A549 (cell line): Measurements from ENCODE around the gene MPP2. TPM values are rescaled to one million over a fixed set of nuclear protein-coding genes. Genes with fewer than 3 reads are reported as not detected.

Experiments used
- ATAC-seq, 2 experiments: fragments of 200-7000 bp in 1 of 2; fragments of >200 bp in 1 of 2; cut with Nextera tagmentation in 1 of 2; cut with Tn5 transposase in 1 of 2; 3 replicates each; pipeline versions ENCODE4 v1.8.0 to v1.9.1; 2018 to 2020; ENCODE audit warnings: mild to moderate bottlenecking in 1 of 2, moderate library complexity in 1 of 2
- CTCF ChIA-PET: fragments of 300-600 bp; sonication (Branson Sonifier 250); formaldehyde crosslinking; extraction: SDS; loops from one replicate; lab custom pipeline; 2021; ENCODE audit warnings: antibody characterized with exemption, inconsistent platforms; lab: Yijun Ruan, JAX
- POLR2A ChIA-PET: fragments of 350-600 bp; formaldehyde crosslinking; extraction: SDS; loops from one replicate; lab custom pipeline; 2021; ENCODE audit warnings: antibody characterized with exemption, inconsistent platforms; lab: Yijun Ruan, JAX
- DNase-seq, 2 experiments: peaks; one replicate each; pipeline versions ENCODE4 v3.0.0 to v3.0.0-alpha.2; 2011 to 2016; ENCODE audit warnings: low read depth in 1 of 2, low spot score in 1 of 2
- FAIRE-seq: peaks from 2 replicates; lab custom pipeline; 2011; peaks lifted over from hg19 to GRCh38; lab: Jason Lieb, UNC
- H3K27ac ChIP-seq, 2 experiments: fragments of >200 bp; sonication (Bioruptor Twin); formaldehyde crosslinking; 3 replicates each; pipeline ENCODE4 v1.5.1; 2016 to 2017
- H3K4me1 ChIP-seq: fragments of >200 bp; sonication (Bioruptor Twin); formaldehyde crosslinking; 3 replicates; pipeline ENCODE4 v1.6.1; 2016
- H3K4me2 ChIP-seq: fragments of >200 bp; sonication (Bioruptor Twin); formaldehyde crosslinking; 3 replicates; pipeline ENCODE4 v1.6.1; 2016
- H3K4me3 ChIP-seq: fragments of >200 bp; sonication (Bioruptor Twin); formaldehyde crosslinking; 3 replicates; pipeline ENCODE4 v1.5.1; 2016
- H3K9me3 ChIP-seq: fragments of >200 bp; sonication (Bioruptor Twin); formaldehyde crosslinking; 3 replicates; pipeline ENCODE4 v1.6.1; 2016
- BHLHE40 ChIP-seq: IDR thresholded peaks from 2 replicates; pipeline ENCODE4 v1.6.1; 2012; ENCODE audit warnings: low read depth, low read length, inconsistent platforms
- CBX8 ChIP-seq: fragments of 200-600 bp; sonication (generic); IDR thresholded peaks from 2 replicates; pipeline ENCODE4 v1.6.1; 2016
- CHD2 ChIP-seq: fragments of 150-350 bp; IDR thresholded peaks from 2 replicates; pipeline ENCODE4 v1.6.1; 2014; ENCODE audit warnings: low read length; ENCODE audit not compliant: partially characterized antibody
- CHD4 ChIP-seq: fragments of 200-600 bp; sonication (generic); IDR thresholded peaks from 2 replicates; pipeline ENCODE4 v1.6.1; 2016; ENCODE audit warnings: antibody characterized with exemption, mild to moderate bottlenecking, borderline replicate concordance
- CTCF ChIP-seq: fragments of >200 bp; sonication (Bioruptor Twin); formaldehyde crosslinking; IDR thresholded peaks from 3 replicates; pipeline ENCODE4 v1.5.1; 2016
- E2F6 ChIP-seq: IDR thresholded peaks from 2 replicates; pipeline ENCODE4 v1.6.1; 2012; ENCODE audit warnings: low read depth, borderline replicate concordance
- EHMT2 ChIP-seq: fragments of 200-600 bp; sonication (generic); IDR thresholded peaks from 2 replicates; pipeline ENCODE4 v1.6.1; 2016; ENCODE audit warnings: antibody characterized with exemption, low read depth, mild to moderate bottlenecking, moderate library complexity
- ELK1 ChIP-seq: fragments of 150-350 bp; IDR thresholded peaks from 2 replicates; pipeline ENCODE4 v1.6.1; 2014; ENCODE audit warnings: low read depth, mild to moderate bottlenecking, low read length
- ESRRA ChIP-seq: fragments of 150-350 bp; IDR thresholded peaks from 2 replicates; pipeline ENCODE4 v1.6.1; 2014; ENCODE audit warnings: mild to moderate bottlenecking, low read length, borderline replicate concordance
- FOSB ChIP-seq: fragments of 250-450 bp; sonication (Bioruptor Pico); IDR thresholded peaks from 2 replicates; pipeline ENCODE4 v1.5.0; 2020; ENCODE audit warnings: mild to moderate bottlenecking, moderate library complexity
- FOXS1 ChIP-seq: fragments of 250-450 bp; sonication (Bioruptor Pico); IDR thresholded peaks from 2 replicates; pipeline ENCODE4 v1.5.0; 2020; ENCODE audit warnings: mild to moderate bottlenecking, moderate library complexity
- HES2 ChIP-seq: fragments of >200 bp; sonication (Bioruptor Twin); formaldehyde crosslinking; IDR thresholded peaks from 2 replicates; pipeline ENCODE4 v1.6.1; 2016
- JUNB ChIP-seq: fragments of >200 bp; sonication (Bioruptor Twin); formaldehyde crosslinking; IDR thresholded peaks from 2 replicates; pipeline ENCODE4 v1.6.1; 2016
- KDM5A ChIP-seq: fragments of 200-600 bp; sonication (generic); IDR thresholded peaks from 2 replicates; pipeline ENCODE4 v1.6.1; 2016; ENCODE audit warnings: antibody characterized with exemption, mild to moderate bottlenecking
- MAZ ChIP-seq: fragments of 150-350 bp; IDR thresholded peaks from 2 replicates; pipeline ENCODE4 v1.6.1; 2014; ENCODE audit warnings: antibody characterized with exemption, low read depth, low read length, borderline replicate concordance
- MYC ChIP-seq: IDR thresholded peaks from 2 replicates; pipeline ENCODE4 v1.6.1; 2012; ENCODE audit warnings: mild to moderate bottlenecking, inconsistent platforms, low read length, improper control_type of control experiment, borderline replicate concordance
- POLR2AphosphoS2 ChIP-seq: conservative IDR thresholded peaks from 2 replicates; pipeline ENCODE4 v1.6.1; 2012; ENCODE audit warnings: low read length, improper control_type of control experiment, inconsistent platforms
- RAD21 ChIP-seq, 2 experiments: fragments of >200 bp in 1 of 2; sonication (Bioruptor Twin) in 1 of 2; formaldehyde crosslinking in 1 of 2; IDR thresholded peaks in 1 of 2; conservative IDR thresholded peaks in 1 of 2; 2 replicates in 1 of 2; 3 replicates in 1 of 2; pipeline ENCODE4 v1.6.1; 2012 to 2018; ENCODE audit warnings: inconsistent platforms in 1 of 2
- RARB ChIP-seq: fragments of 250-450 bp; sonication (Bioruptor Pico); IDR thresholded peaks from 2 replicates; pipeline ENCODE4 v1.8.0; 2021; ENCODE audit warnings: mild to moderate bottlenecking, moderate library complexity
- SMC3 ChIP-seq: fragments of >200 bp; sonication (Bioruptor Twin); formaldehyde crosslinking; IDR thresholded peaks from 3 replicates; pipeline ENCODE4 v1.6.1; 2018; ENCODE audit warnings: inconsistent platforms
- SREBF2 ChIP-seq: fragments of 450-650 bp; IDR thresholded peaks from 2 replicates; pipeline ENCODE4 v1.6.1; 2014; ENCODE audit warnings: mild to moderate bottlenecking, moderate library complexity
- TFCP2L1 ChIP-seq: fragments of 250-450 bp; sonication (Bioruptor Pico); IDR thresholded peaks from 2 replicates; pipeline ENCODE4 v1.5.0; 2021; ENCODE audit warnings: mild to moderate bottlenecking
- TP53 ChIP-seq: fragments of 250-450 bp; sonication (Bioruptor Pico); IDR thresholded peaks from 2 replicates; pipeline ENCODE4 v1.5.0; 2021; ENCODE audit warnings: mild to moderate bottlenecking, moderate library complexity
- ZC3H11A ChIP-seq: fragments of 450-650 bp; IDR thresholded peaks from 2 replicates; pipeline ENCODE4 v1.6.1; 2014; ENCODE audit warnings: antibody characterized with exemption, mild to moderate bottlenecking
- WGBS: methylation state at CpG from one replicate; pipeline ENCODE4 v1.1.6; 2017; ENCODE audit errors: missing lambda C conversion rate; 5-methylcytosine and 5-hydroxymethylcytosine counted together
- polyA plus RNA-seq, 4 experiments: library from polyadenylated mRNA; depleted of rRNA in 3 of 4; stranded (reverse); fragments of >200 nt; fragmentation: RNase III in 1 of 4; extraction: RNeasy Plus Mini Kit Qiagen cat#74134 plus additional on column Dnase treatment in 1 of 4; gene quantifications; 2 replicates in 3 of 4; 3 replicates in 1 of 4; pipeline ENCODE4 v1.2.3, GENCODE V29; 2011 to 2017

Gene MPP2
- polyA plus RNA-seq, 2 of the 4 experiments (the other 2 are of a cell fraction) = 3.8 to 4.2 TPM

GRCh38 chr17:43881181-43881580 is 26.2 kb downstream of the MPP2 start (continued):
- no peak for TF ChIP-seq E2F6
- no peak for TF ChIP-seq TFCP2L1 (CRISPR knock-in tag)
- no peak for TF ChIP-seq CHD4
- no peak for TF ChIP-seq POLR2AphosphoS2
- no peak for TF ChIP-seq ZC3H11A
- TF ChIP-seq, all 56 proteins: peak for 0

GRCh38 chr17:43880420-43880991 is 26.8 kb downstream of the MPP2 start:
- Histone ChIP-seq H3K4me2 (no peak overlapping the region), H3K27ac (no peak overlapping the region), H3K9me3 (no peaks in the 10 kb centered on the region), H3K4me3 (no peak overlapping the region), H3K4me1 (peaks cover 5% of the 10 kb centered on the region)
- CTCF ChIA-PET = interaction anchor here (0.6 to 9.7 kb wide), 34 partner anchors 10 to 397 kb away, joined by 3 to 412 read pairs (median 4); partner anchors contain the start of genes CD300LG, DHX8, HDAC5 and MPP2
- POLR2A ChIA-PET = no interaction called here
- DNase-seq (peak; percentile 74 to 94), FAIRE-seq (peak; percentile 54), ATAC-seq (peak; percentile 41 to 73; a peak in 5 of 6 replicates)
- 42% methylated on average over 14 of the region's 20 CpGs for WGBS
- peak; percentile 33 to 34; a peak in 2 of 5 replicates for TF ChIP-seq RAD21 (conservative IDR thresholded peaks at IDR 0.05 in 1 of 2, IDR thresholded peaks at IDR 0.05 in 1 of 2)
- TF ChIP-seq CTCF = peak; percentile 62
- TF ChIP-seq JUNB = no peak
- no peak for TF ChIP-seq RARB (CRISPR knock-in tag)
- TF ChIP-seq FOXS1 (CRISPR knock-in tag) = no peak
- no peak for TF ChIP-seq ELK1
- no peak for TF ChIP-seq CHD2
- no peak for TF ChIP-seq MAZ
- TF ChIP-seq BHLHE40 = no peak
- TF ChIP-seq CBX8 = no peak
- TF ChIP-seq ESRRA = no peak
- TF ChIP-seq FOSB = no peak
- TF ChIP-seq MYC = no peak
- TF ChIP-seq KDM5A = no peak
- no peak for TF ChIP-seq TP53 (CRISPR knock-in tag)
- no peak for TF ChIP-seq EHMT2
- peak; percentile 45; the same call in 2 of the 3 replicates for TF ChIP-seq SMC3
- no peak for TF ChIP-seq SREBF2
- no peak for TF ChIP-seq HES2
- TF ChIP-seq, all 56 proteins: peak for 3
